Measurements from ENCODE around the gene CCNY.

Gene CCNY

GRCh38 chr10:35382096-35382495 is 45.8 kb downstream of the CCNY start:
- TF ChIP-seq, protein P1, sequence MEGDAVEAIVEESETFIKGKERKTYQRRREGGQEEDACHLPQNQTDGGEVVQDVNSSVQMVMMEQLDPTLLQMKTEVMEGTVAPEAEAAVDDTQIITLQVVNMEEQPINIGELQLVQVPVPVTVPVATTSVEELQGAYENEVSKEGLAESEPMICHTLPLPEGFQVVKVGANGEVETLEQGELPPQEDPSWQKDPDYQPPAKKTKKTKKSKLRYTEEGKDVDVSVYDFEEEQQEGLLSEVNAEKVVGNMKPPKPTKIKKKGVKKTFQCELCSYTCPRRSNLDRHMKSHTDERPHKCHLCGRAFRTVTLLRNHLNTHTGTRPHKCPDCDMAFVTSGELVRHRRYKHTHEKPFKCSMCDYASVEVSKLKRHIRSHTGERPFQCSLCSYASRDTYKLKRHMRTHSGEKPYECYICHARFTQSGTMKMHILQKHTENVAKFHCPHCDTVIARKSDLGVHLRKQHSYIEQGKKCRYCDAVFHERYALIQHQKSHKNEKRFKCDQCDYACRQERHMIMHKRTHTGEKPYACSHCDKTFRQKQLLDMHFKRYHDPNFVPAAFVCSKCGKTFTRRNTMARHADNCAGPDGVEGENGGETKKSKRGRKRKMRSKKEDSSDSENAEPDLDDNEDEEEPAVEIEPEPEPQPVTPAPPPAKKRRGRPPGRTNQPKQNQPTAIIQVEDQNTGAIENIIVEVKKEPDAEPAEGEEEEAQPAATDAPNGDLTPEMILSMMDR (IDR thresholded peaks at IDR 0.05): no peak

DNA sequence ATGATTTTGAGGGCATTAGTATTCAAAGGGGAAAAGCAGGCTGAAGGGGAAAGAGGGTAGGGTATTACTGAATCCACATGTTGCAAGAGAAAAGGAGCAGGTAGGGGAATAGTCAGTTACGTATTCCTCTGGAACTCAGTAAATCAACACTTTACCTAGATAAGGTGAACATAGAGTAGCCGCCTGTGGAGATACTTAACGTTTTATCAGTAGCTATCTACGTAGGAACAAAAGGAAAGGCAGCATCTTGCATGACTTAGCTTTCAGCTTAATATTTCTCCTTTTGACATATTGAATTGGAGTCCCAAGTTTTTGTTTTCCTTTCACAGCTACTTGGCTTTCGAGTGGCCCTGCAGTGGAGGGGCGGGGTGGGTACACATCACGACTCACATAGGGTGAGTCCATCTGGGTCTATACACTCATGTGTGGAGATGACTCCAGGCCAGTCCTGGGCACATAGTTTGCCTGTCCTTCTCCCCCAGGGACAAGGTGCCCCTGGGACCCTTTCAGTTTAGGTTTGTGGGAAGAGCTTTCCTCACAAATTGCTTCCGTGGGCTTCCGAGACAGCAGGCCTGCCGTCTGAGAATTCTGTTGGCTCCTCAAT is 48.1 kb downstream of the CCNY start:
- TF ChIP-seq, protein P1 (IDR thresholded peaks at IDR 0.05): no peak

GRCh38 chr10:35386594-35387174 is 50.4 kb downstream of the CCNY start:
- TF ChIP-seq, protein P1 (IDR thresholded peaks at IDR 0.05): no peak

DNA sequence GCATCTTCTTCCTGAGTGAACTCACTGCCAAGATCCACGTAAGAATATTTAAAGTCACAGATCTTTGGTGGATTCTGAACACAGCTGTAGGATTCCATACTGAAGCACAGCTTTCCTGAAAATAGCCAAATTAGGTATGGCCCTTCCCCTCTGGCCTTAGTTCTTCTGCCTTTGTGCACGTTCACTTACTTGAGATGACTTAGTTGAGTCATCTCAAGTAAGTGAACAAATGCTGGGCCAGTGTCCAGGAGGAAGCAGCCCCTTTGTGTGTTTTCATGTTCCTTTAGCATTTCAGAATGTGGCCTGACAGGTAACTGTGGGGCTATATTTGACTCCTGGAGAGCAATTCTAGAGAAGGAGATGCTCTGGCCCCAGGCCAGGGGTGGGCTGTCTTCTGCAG is 51.5 kb downstream of the CCNY start:
- TF ChIP-seq, protein P1 (IDR thresholded peaks at IDR 0.05): no peak

DNA sequence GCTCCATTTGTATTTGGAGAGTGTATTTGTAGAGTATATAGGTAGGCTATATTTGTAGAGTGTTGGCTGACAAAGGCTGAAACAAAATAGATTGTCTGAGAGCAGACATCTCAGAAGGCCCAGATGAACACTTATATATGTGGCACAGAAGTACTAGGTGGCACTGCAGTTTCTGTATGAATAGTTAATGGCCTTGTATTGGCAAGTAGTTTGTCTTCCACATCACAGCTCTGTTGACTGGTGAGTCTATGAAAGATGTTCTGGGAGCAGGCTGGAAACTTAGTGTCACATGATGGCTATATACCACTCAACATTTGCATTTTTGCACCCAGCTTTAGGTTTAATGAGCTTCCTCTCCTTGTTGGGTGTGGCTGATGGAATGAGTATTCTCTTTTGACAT is 51.9 kb downstream of the CCNY start:
- TF ChIP-seq, protein P1 (IDR thresholded peaks at IDR 0.05): no peak

- TF ChIP-seq, protein P1 (IDR thresholded peaks at IDR 0.05): no peak
These were observed 52.4 kb downstream of the CCNY start for GRCh38 chr10:35388682-35389081.

DNA sequence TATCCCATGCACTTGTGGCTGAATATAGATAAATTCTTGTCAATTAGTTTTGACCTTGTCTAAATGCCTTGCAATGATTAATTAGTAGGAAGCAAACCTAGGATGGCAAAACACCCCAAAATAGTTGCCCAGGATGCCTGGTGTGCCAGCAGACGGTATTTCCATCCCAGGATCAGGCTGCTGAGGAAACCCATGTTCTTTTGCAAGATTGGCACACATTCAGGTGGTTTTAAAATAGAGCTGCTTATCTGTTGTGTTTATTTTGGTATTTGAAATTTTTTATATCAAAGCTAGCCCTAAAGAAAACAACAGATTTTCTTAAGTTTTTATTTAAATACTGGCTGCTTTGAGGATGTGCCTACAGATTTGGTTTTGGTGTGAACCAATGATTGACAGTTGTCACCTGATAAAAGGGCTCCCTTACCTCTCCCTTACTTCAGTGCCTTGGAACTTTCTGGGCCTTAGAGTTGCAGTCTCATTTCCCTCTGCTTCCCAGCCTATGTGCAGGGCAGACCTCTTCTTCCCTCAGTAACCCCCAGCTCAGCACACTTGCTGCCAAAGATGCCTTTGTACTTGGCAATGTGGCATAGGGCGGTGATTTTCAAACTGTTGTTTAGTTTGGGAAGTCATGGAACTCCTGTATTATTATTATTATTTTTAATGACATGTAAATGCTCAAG is 54.0 kb downstream of the CCNY start:
- TF ChIP-seq, protein P1 (IDR thresholded peaks at IDR 0.05): no peak

All from LNCAP (cell line).